ENCODE results near the gene CLK3.
"Not testable (repeated sequence)": the region's sequence is repeated elsewhere in the genome, so short reads cannot be mapped to it uniquely, and the experiment has no call there.

The CLK3 gene

GRCh38 chr15:74589826-74590225, 25.8 kb upstream of the CLK3 start:
- no peaks in the 10 kb centered on the region for H3K36me3 ChIP-seq
- TF ChIP-seq, protein P1, sequence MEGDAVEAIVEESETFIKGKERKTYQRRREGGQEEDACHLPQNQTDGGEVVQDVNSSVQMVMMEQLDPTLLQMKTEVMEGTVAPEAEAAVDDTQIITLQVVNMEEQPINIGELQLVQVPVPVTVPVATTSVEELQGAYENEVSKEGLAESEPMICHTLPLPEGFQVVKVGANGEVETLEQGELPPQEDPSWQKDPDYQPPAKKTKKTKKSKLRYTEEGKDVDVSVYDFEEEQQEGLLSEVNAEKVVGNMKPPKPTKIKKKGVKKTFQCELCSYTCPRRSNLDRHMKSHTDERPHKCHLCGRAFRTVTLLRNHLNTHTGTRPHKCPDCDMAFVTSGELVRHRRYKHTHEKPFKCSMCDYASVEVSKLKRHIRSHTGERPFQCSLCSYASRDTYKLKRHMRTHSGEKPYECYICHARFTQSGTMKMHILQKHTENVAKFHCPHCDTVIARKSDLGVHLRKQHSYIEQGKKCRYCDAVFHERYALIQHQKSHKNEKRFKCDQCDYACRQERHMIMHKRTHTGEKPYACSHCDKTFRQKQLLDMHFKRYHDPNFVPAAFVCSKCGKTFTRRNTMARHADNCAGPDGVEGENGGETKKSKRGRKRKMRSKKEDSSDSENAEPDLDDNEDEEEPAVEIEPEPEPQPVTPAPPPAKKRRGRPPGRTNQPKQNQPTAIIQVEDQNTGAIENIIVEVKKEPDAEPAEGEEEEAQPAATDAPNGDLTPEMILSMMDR (IDR thresholded peaks at IDR 0.05; ENCODE audit: low read depth, low read length): no peak
- no peak overlapping the region for H3K4me3 ChIP-seq (ENCODE audit: low read depth, low read length)

GRCh38 chr15:74592222-74592621, 23.4 kb upstream of the CLK3 start:
- Histone ChIP-seq H3K27me3 (no peaks in the 10 kb centered on the region), H3K36me3 (no peaks in the 10 kb centered on the region), H3K9me3 (no peaks in the 10 kb centered on the region), H3K4me3 (ENCODE audit: low read depth, low read length) (no peak overlapping the region), H3K4me1 (peaks cover 7% of the 10 kb centered on the region)
- DNase-seq: no peak
- TF ChIP-seq, protein P1 (IDR thresholded peaks at IDR 0.05; ENCODE audit: low read depth, low read length): no peak

More at GRCh38 chr15:74589826-74590225, 25.8 kb upstream of the CLK3 start:
- DNase-seq: no peak
- Histone ChIP-seq H3K9me3 (no peaks in the 10 kb centered on the region), H3K4me1 (peaks cover 24% of the 10 kb centered on the region), H3K27me3 (no peaks in the 10 kb centered on the region)

- no peaks in the 10 kb centered on the region for H3K27me3 ChIP-seq
- no peak for DNase-seq
- H3K4me1 ChIP-seq: peaks cover 11% of the 10 kb centered on the region
- H3K36me3 ChIP-seq: no peaks in the 10 kb centered on the region
- TF ChIP-seq, protein P1 (IDR thresholded peaks at IDR 0.05; ENCODE audit: low read depth, low read length): no peak
- no peak overlapping the region for H3K4me3 ChIP-seq (ENCODE audit: low read depth, low read length)
- no peaks in the 10 kb centered on the region for H3K9me3 ChIP-seq
Measured at GRCh38 chr15:74593122-74593521, 22.5 kb upstream of the CLK3 start.

DNA sequence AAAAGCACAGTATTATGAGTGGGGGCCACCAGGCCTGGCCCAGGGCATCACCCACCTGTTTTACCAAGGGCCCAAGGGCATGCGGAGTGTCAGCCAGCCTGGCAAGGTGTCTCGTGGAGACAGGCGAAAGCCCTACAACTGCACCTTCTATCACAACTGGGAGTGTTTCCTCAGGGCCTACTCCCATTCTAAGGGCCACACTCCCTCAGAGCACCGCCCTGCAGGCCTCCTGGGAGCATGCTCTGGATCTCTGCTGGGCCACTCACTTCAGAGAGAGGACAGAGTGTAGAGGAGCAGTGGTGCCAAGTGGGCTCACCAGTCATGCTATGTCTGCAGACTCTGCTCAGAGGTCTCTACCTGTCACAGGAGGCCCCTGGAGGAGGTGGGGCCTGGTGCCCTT, 21.2 kb upstream of the CLK3 start:
- H3K9me3 ChIP-seq: no peaks in the 10 kb centered on the region
- TF ChIP-seq, protein P1 (IDR thresholded peaks at IDR 0.05; ENCODE audit: low read depth, low read length): no peak
- no peaks in the 10 kb centered on the region for H3K36me3 ChIP-seq
- DNase-seq: no peak
- H3K27me3 ChIP-seq: no peaks in the 10 kb centered on the region
- H3K4me3 ChIP-seq (ENCODE audit: low read depth, low read length): no peak overlapping the region
- peaks cover 9% of the 10 kb centered on the region; the same call in 1 of the 2 replicates for H3K4me1 ChIP-seq

DNA sequence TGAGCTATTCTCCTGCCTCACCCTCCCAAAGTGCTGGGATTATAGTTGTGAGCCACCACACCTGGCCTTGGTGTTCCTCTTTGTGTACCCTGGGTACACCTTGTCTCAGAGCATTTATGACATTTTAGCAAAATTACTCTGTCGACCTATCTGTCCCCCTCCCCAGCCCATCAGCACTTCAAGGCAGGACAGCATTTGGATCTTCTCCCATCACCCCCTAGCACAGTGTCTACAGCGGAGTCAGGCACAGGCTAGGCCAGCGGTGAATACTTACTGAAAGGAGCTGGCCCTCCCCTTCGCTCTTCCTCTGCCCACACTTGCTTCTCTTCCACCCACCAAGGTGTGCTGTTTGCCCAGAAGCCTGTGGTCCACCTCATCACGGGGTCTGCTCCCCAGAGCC, 20.4 kb upstream of the CLK3 start:
- TF ChIP-seq, protein P1 (IDR thresholded peaks at IDR 0.05; ENCODE audit: low read depth, low read length): no peak
- no peak overlapping the region for H3K4me3 ChIP-seq (ENCODE audit: low read depth, low read length)

GRCh38 chr15:74596736-74597135, 18.9 kb upstream of the CLK3 start:
- H3K27me3 ChIP-seq; H3K4me3 ChIP-seq (ENCODE audit: low read depth, low read length); H3K9me3 ChIP-seq; H3K4me1 ChIP-seq; H3K36me3 ChIP-seq; DNase-seq: not testable (repeated sequence)

More for the DNA sequence above, 20.4 kb upstream of the CLK3 start:
- no peaks in the 10 kb centered on the region for H3K36me3 ChIP-seq
- no peaks in the 10 kb centered on the region for H3K9me3 ChIP-seq
- peaks cover 7% of the 10 kb centered on the region; the same call in 1 of the 2 replicates for H3K4me1 ChIP-seq
- DNase-seq: no peak
- no peaks in the 10 kb centered on the region for H3K27me3 ChIP-seq

- H3K9me3 ChIP-seq; H3K27me3 ChIP-seq; DNase-seq; H3K36me3 ChIP-seq; H3K4me1 ChIP-seq; H3K4me3 ChIP-seq (ENCODE audit: low read depth, low read length): not testable (repeated sequence)
Measured at GRCh38 chr15:74597146-74597705, 18.4 kb upstream of the CLK3 start.
